Naive thymus-derived CD4-positive, alpha-beta T cell (primary cell): ENCODE data around the gene STX8. TPM values are rescaled to one million over a fixed set of nuclear protein-coding genes. Genes with fewer than 3 reads are reported as not detected.

Experiments used
- ATAC-seq: fragments of 150-1000 bp; cut with Tn5 transposase; 2 replicates; pipeline ENCODE4 v1.10.0; 2021; ENCODE audit warnings: mild to moderate bottlenecking, moderate library complexity
- CTCF ChIA-PET: fragments of 350-600 bp; sonication (Branson Sonifier 250); formaldehyde crosslinking; loops from one replicate; lab custom pipeline; 2021; ENCODE audit warnings: antibody characterized with exemption; lab: Charles Lee
- POLR2A ChIA-PET: fragments of 350-600 bp; sonication (Branson Sonifier 250); formaldehyde crosslinking; loops from one replicate; lab custom pipeline; 2021; ENCODE audit warnings: antibody characterized with exemption, inconsistent platforms; lab: Charles Lee
- DNase-seq, 9 donors: peaks; one replicate each; pipeline versions ENCODE4 v3.0.0 to v3.0.0-alpha.2; 2020 to 2022; ENCODE audit warnings: mixed read lengths in 1 of 9
- H3K27ac ChIP-seq: one replicate; pipeline ENCODE4 v1.7.0; 2013; ENCODE audit warnings: mild to moderate bottlenecking, low read depth, low read length, moderate library complexity
- H3K27me3 ChIP-seq, 2 donors: one replicate each; pipeline ENCODE4 v1.7.0; 2013; ENCODE audit warnings: low read length in 2 of 2, mild to moderate bottlenecking in 2 of 2, moderate library complexity in 2 of 2; ENCODE audit not compliant: control insufficient read depth in 2 of 2, insufficient read depth in 2 of 2
- H3K36me3 ChIP-seq, 3 experiments: 1 replicate in 2 of 3; 2 replicates in 1 of 3; pipeline ENCODE4 v1.7.0; 2013; ENCODE audit warnings: low read length in 3 of 3, mild to moderate bottlenecking in 3 of 3, moderate library complexity in 1 of 3; ENCODE audit not compliant: insufficient read depth in 3 of 3, control insufficient read depth in 2 of 3
- H3K4me1 ChIP-seq, 2 donors: one replicate each; pipeline ENCODE4 v1.7.0; 2013; ENCODE audit warnings: low read length in 2 of 2, mild to moderate bottlenecking in 2 of 2, moderate library complexity in 1 of 2; ENCODE audit not compliant: control insufficient read depth in 2 of 2, insufficient read depth in 2 of 2
- H3K4me3 ChIP-seq: 2 replicates; pipeline ENCODE4 v1.7.0; 2013; ENCODE audit warnings: mild to moderate bottlenecking, low read length
- H3K9me3 ChIP-seq, 3 experiments: 1 replicate in 2 of 3; 2 replicates in 1 of 3; pipeline ENCODE4 v1.7.0; 2013; ENCODE audit warnings: low read length in 3 of 3; ENCODE audit not compliant: control insufficient read depth in 2 of 3
- H3K27ac Mint-ChIP-seq, 9 donors: one replicate each; pipeline ENCODE4 v1.8.0; 2020 to 2022; ENCODE audit warnings: mixed read lengths in 9 of 9, mild to moderate bottlenecking in 8 of 9, moderate library complexity in 5 of 9, inconsistent platforms in 2 of 9
- H3K27me3 Mint-ChIP-seq, 5 donors: one replicate each; pipeline ENCODE4 v1.8.0; 2021 to 2022; ENCODE audit warnings: mixed read lengths in 5 of 5, mild to moderate bottlenecking in 1 of 5
- H3K36me3 Mint-ChIP-seq, 5 donors: one replicate each; pipeline ENCODE4 v1.8.0; 2020 to 2022; ENCODE audit warnings: mixed read lengths in 5 of 5, mild to moderate bottlenecking in 3 of 5, inconsistent platforms in 1 of 5
- H3K4me1 Mint-ChIP-seq, 7 donors: one replicate each; pipeline ENCODE4 v1.8.0; 2020 to 2022; ENCODE audit warnings: mixed read lengths in 7 of 7, mild to moderate bottlenecking in 3 of 7, inconsistent platforms in 1 of 7
- H3K4me3 Mint-ChIP-seq, 10 donors: one replicate each; pipeline ENCODE4 v1.8.0; 2020 to 2022; ENCODE audit warnings: mild to moderate bottlenecking in 10 of 10, mixed read lengths in 10 of 10, moderate library complexity in 6 of 10, inconsistent platforms in 2 of 10
- H3K9me3 Mint-ChIP-seq, 11 donors: one replicate each; pipeline ENCODE4 v1.8.0; 2020 to 2022; ENCODE audit warnings: mixed read lengths in 11 of 11, mild to moderate bottlenecking in 4 of 11, inconsistent platforms in 1 of 11, moderate library complexity in 1 of 11
- intact Hi-C, 2 donors: fragments of 100-400 bp; cut with micrococcal nuclease; formaldehyde crosslinking; loops; one replicate each; pipeline ENCODE4 v1.15.1; 2023
- polyA plus RNA-seq, 2 donors: library from polyadenylated mRNA; unstranded; fragments of 300-500 nt; fragmentation: Illumina TruSeq; gene quantifications; one replicate each; pipeline ENCODE4 v1.2.3, GENCODE V29; 2021
- total RNA-seq, 6 experiments: library from RNA in 5 of 6; stranded (reverse) in 5 of 6; gene quantifications; 1 replicate in 5 of 6; 2 replicates in 1 of 6; pipeline ENCODE4 v1.2.3 and lab custom pipeline; 2021 to 2026

Gene STX8
- total and polyA plus RNA-seq, 7 experiments from 2014 or later: 45.1 to 116 (median 67.5) TPM

DNA sequence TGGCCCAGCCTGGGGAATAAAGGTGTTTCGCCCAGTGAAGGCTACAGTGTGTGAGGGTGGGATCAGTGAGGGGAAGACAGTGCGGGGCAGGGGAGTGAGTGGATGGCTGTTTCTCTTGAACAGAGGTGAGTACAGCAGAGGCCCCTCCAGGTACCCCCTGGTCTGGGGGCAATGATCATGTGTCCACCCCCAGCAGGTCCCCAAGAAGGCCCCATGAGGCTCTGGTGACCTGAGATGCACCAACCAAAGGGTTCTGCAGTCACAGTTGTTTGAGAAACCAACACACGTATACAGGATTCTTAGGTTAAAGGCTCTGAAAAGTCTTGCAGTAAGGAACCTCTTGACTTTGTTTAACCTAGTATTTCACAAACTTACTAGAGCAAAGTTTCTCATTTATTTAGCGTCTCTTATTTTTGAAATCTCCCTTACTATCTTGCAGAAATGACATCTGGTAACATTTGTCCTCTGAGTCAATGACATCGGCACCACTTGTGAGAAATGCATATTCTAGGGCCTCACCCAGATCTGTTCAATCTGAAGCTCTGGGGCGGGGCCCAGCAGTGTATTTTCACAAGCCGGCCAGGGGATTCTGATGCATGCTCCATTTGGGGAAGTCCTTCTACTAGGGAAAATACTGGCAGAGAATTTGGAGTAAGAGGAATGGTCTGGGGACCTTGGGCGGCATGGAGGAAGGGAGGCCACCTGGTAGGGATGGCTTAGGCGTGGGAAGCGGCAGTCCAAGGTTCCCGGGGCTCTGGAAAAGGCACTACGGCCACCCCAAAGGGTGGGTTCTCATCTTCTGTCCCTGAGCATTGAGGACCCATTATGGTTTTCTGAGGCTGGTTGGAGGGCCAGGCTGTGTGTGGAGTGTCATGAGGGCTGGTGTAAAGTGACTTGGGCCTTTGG, 337.0 kb downstream of the STX8 start:
- H3K4me1 ChIP-seq: peaks cover 4 to 9% of the 10 kb centered on the region in 2 donors
- no peaks in the 10 kb centered on the region for H3K27me3 ChIP-seq
- no peaks in the 10 kb centered on the region for H3K36me3 ChIP-seq
- H3K4me1 Mint-ChIP-seq: peaks cover 0 to 12% (median 6%) of the 10 kb centered on the region in 7 donors
- no peak overlapping the region for H3K27ac Mint-ChIP-seq
- H3K9me3 Mint-ChIP-seq: peaks cover 0 to 4% (median 0%) of the 10 kb centered on the region in 11 donors
- DNase-seq: no peak
- peaks cover 0 to 4% (median 0%) of the 10 kb centered on the region in 5 donors for H3K27me3 Mint-ChIP-seq
- ChIA-PET CTCF (no interaction called here), POLR2A (no interaction called here)
- H3K27ac ChIP-seq: no peak overlapping the region
- no peaks in the 10 kb centered on the region for H3K9me3 ChIP-seq
- H3K36me3 Mint-ChIP-seq: no peaks in the 10 kb centered on the region
- ATAC-seq: no peak
- intact Hi-C loops: no loop called here
- H3K4me3 ChIP-seq: no peak overlapping the region
- peak overlapping the region; percentile 45 to 88 (median 81) for H3K4me3 Mint-ChIP-seq

DNA sequence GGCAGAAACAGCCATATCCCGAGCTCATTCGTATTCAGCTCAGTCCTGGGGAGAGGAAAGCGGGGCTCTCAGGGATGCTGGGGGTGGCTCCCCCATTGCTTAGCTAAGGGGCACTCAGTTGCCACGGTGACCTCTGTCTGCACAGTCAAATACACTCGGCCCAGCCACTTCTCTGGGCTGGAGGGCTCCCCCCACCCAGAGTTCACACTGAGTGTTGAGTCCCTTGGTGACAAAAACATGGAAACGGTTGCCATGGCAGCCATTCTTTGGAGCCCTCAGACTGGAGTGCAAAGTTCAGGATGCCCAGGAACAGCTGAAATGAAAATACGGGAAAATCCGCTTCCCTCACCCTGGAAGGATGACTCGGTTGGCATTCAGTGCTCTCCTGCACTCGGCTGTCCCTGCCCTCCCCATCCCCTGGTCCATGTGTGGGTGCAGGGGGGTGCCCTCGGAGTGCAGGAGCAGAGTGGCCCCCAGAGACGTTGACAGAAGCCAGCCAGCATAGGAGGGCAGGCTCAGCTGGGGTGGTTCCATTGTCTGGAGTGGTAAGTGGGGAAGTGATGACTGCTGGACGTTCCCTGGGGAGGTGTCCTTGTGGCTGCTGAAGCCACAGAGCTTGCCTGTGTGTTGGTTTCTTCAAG, 337.8 kb downstream of the STX8 start:
- no peaks in the 10 kb centered on the region for H3K36me3 Mint-ChIP-seq
- peak overlapping the region in 2 of 10 donors; percentile 26 to 47 for H3K4me3 Mint-ChIP-seq

DNA sequence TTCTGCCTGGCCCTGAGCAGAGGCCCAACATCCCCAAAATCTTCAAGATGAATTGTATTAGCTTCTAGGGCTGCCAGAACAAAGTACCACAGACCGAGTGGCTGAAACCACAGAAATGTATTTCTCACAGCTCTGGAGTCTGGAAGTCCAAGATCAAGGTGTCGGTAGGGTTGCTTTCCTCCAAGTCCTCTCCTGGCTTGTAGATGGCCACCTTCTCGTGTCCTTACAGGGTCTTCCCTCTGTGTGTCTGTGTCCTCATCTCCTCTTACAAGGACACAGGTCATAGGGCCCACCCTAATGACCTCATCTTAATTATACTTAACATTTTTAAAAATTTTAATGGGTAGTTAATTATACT, 338.6 kb downstream of the STX8 start:
- peaks cover 0 to 4% (median 0%) of the 10 kb centered on the region in 11 donors for H3K9me3 Mint-ChIP-seq
- Histone ChIP-seq H3K27ac (no peak overlapping the region), H3K36me3 (no peaks in the 10 kb centered on the region), H3K4me1 (peaks cover 4 to 9% of the 10 kb centered on the region in 2 donors), H3K9me3 (no peaks in the 10 kb centered on the region), H3K27me3 (no peaks in the 10 kb centered on the region), H3K4me3 (no peak overlapping the region)
- H3K4me3 Mint-ChIP-seq: no peak overlapping the region
- peaks cover 0 to 5% (median 0%) of the 10 kb centered on the region in 5 donors for H3K27me3 Mint-ChIP-seq
- intact Hi-C loops: no loop called here
- ChIA-PET POLR2A (no interaction called here), CTCF (no interaction called here)
- DNase-seq (no peak), ATAC-seq (no peak)
- H3K4me1 Mint-ChIP-seq: peaks cover 0 to 12% (median 6%) of the 10 kb centered on the region in 7 donors
- no peak overlapping the region for H3K27ac Mint-ChIP-seq
- H3K36me3 Mint-ChIP-seq: no peaks in the 10 kb centered on the region

More for the DNA sequence above, 337.8 kb downstream of the STX8 start:
- Mint-ChIP-seq H3K4me1 (peaks cover 0 to 12% (median 6%) of the 10 kb centered on the region in 7 donors), H3K27ac (no peak overlapping the region), H3K9me3 (peaks cover 0 to 4% (median 0%) of the 10 kb centered on the region in 11 donors), H3K27me3 (peaks cover 0 to 5% (median 0%) of the 10 kb centered on the region in 5 donors)
- Histone ChIP-seq H3K4me3 (no peak overlapping the region), H3K27ac (no peak overlapping the region), H3K4me1 (peaks cover 4 to 9% of the 10 kb centered on the region in 2 donors), H3K9me3 (no peaks in the 10 kb centered on the region), H3K36me3 (no peaks in the 10 kb centered on the region), H3K27me3 (no peaks in the 10 kb centered on the region)
- DNase-seq (no peak), ATAC-seq (no peak)
- intact Hi-C loops: no loop called here
- POLR2A ChIA-PET: no interaction called here
- CTCF ChIA-PET: no interaction called here

DNA sequence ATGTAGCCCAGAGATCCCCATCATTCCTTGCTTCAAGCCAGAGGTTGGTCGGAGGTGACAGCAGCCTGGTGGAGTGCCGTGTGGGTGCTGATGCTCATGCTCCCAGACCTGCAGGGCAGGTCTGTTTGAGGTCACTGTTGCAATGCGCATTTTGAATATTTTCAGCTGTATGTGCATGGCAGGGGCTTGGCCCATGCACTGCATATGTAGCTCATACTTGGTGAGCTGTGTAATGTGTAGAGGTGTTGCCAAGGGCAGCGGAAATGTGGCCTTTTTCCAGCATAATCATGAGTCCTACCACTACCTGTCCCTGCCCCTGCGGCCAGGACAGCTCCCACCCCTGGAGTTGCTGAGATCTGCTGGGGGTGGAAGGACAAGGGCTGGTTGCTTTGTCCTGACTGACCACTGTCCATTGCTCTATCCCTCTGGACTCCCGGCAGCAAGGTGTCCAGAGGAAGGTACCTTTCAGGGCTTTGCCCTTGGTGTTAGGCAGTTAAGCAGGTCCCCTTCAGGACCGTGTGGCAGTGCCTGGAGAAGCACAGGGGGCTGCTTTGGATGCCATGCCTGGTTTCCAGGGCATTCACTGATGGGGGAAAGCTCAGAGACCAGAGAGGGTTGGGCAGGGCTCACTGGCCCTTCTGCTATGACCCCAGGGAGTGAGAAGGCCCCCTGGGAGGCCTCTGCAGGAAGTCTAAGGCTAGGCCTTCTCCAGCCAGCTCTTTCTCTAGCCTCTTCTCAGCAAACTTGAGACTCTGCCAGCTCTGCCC, 339.2 kb downstream of the STX8 start:
- H3K36me3 Mint-ChIP-seq: no peaks in the 10 kb centered on the region
- peaks cover 4 to 9% of the 10 kb centered on the region in 2 donors for H3K4me1 ChIP-seq
- H3K4me1 Mint-ChIP-seq: peaks cover 0 to 12% (median 5%) of the 10 kb centered on the region in 7 donors
- H3K4me3 Mint-ChIP-seq: peak overlapping the region in 1 of 10 donors; percentile 59
- no peaks in the 10 kb centered on the region for H3K27me3 ChIP-seq
- no peak overlapping the region for H3K27ac ChIP-seq
- no peaks in the 10 kb centered on the region for H3K36me3 ChIP-seq
- ATAC-seq: no peak
- DNase-seq: no peak
- H3K4me3 ChIP-seq: no peak overlapping the region
- H3K9me3 ChIP-seq: no peaks in the 10 kb centered on the region
- CTCF ChIA-PET: no interaction called here
- intact Hi-C loops: no loop called here
- H3K27ac Mint-ChIP-seq: no peak overlapping the region
- POLR2A ChIA-PET: no interaction called here
- peaks cover 0 to 5% (median 0%) of the 10 kb centered on the region in 5 donors for H3K27me3 Mint-ChIP-seq
- peaks cover 0 to 4% (median 0%) of the 10 kb centered on the region in 11 donors for H3K9me3 Mint-ChIP-seq

DNA sequence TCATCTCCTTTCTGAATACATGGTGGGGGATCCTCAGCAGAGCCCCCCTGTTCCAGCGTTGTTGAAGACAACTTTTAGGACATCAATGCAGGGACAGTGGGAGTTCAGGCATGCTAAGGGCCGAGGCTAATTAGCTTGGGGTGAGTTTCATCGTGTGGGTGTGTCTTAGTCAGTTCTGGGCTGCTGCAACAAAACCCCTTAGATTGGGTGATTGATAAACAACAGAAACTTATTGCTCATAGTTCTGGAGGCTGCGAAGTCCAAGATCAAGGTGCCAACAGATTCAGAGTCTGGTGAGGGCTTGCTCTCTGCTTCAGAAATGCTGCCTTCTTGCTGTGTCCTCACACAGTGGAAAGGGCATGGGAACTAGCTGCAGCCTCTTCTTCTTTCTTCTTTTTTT, 340.3 kb downstream of the STX8 start:
- no peak overlapping the region for H3K4me3 Mint-ChIP-seq
- DNase-seq (no peak), ATAC-seq (no peak)
- Histone ChIP-seq H3K27ac (no peak overlapping the region), H3K27me3 (no peaks in the 10 kb centered on the region), H3K4me1 (peaks cover 4 to 9% of the 10 kb centered on the region in 2 donors), H3K9me3 (no peaks in the 10 kb centered on the region), H3K36me3 (no peaks in the 10 kb centered on the region), H3K4me3 (no peak overlapping the region)
- peaks cover 0 to 12% (median 5%) of the 10 kb centered on the region in 7 donors for H3K4me1 Mint-ChIP-seq
- intact Hi-C loops: no loop called here
- ChIA-PET POLR2A (interaction anchor here (0.6 kb wide), 1 partner anchor 17 kb away, joined by 3 read pairs; no protein-coding TSS in a partner anchor), CTCF (no interaction called here)
- H3K27ac Mint-ChIP-seq: no peak overlapping the region
- peaks cover 0 to 4% (median 0%) of the 10 kb centered on the region in 11 donors for H3K9me3 Mint-ChIP-seq
- peaks cover 0 to 5% (median 0%) of the 10 kb centered on the region in 5 donors for H3K27me3 Mint-ChIP-seq
- no peaks in the 10 kb centered on the region for H3K36me3 Mint-ChIP-seq

DNA sequence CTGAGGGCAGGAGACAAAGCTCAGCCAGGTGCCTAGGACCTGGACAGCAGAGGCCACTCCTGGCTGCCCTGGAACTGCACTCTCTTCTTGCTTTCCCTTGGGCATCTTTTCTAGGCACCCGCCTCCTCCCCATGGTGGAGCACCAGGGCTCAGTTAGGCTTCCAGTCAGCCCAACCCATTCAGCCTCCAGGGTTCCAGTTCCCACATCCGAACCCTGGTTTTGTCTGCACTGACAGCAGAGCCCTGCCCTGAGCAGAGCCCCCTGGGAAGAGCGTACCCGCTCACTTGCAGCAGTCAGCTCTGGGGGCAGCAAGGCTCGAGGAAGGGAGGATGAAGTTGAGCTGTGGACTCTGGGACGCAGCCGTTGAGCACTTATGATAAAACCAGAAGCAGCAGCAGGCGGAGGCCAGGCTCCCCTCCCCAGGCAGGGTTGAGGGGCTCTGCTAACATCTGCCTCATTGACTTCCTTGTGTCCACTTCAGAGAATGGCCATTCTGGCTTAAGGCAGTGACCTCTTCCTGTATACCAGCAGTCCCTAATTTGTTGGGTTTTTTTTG, 341.2 kb downstream of the STX8 start:
- H3K9me3 Mint-ChIP-seq: peaks cover 0 to 4% (median 0%) of the 10 kb centered on the region in 11 donors
- intact Hi-C loops: no loop called here
- H3K36me3 ChIP-seq: no peaks in the 10 kb centered on the region

More for the DNA sequence above, 341.2 kb downstream of the STX8 start:
- Mint-ChIP-seq H3K27ac (no peak overlapping the region), H3K4me1 (peaks cover 0 to 9% (median 5%) of the 10 kb centered on the region in 7 donors), H3K36me3 (no peaks in the 10 kb centered on the region), H3K4me3 (no peak overlapping the region), H3K27me3 (peaks cover 0 to 5% (median 0%) of the 10 kb centered on the region in 5 donors)
- Histone ChIP-seq H3K27ac (no peak overlapping the region), H3K4me3 (no peak overlapping the region), H3K27me3 (no peaks in the 10 kb centered on the region), H3K9me3 (no peaks in the 10 kb centered on the region), H3K4me1 (peaks cover 3 to 7% of the 10 kb centered on the region in 2 donors)
- no peak for DNase-seq
- ChIA-PET CTCF (no interaction called here), POLR2A (no interaction called here)
- no peak for ATAC-seq
